GM12865 (cell line): ENCODE measurements around the gene ARHGAP24.

Source experiments
- DNase-seq: peaks from one replicate; pipeline ENCODE4 v3.0.0; 2010; ENCODE audit warnings: low read depth
- H3K4me3 ChIP-seq: 2 replicates; pipeline ENCODE4 v1.5.1; 2011; ENCODE audit warnings: mild to moderate bottlenecking, low read depth, low read length, control low read depth
- CTCF ChIP-seq: IDR thresholded peaks from 2 replicates; pipeline ENCODE4 v1.5.1; 2011; ENCODE audit warnings: low read length, control low read depth, low read depth, inconsistent platforms; ENCODE audit not compliant: insufficient read depth; ENCODE audit errors: missing control alignments

The ARHGAP24 gene

GRCh38 chr4:85577307-85577706, 102.4 kb downstream of the ARHGAP24 start:
- no peak for DNase-seq
- TF ChIP-seq CTCF: no peak
- no peak overlapping the region for H3K4me3 ChIP-seq

GRCh38 chr4:85579942-85580341, 105.0 kb downstream of the ARHGAP24 start:
- no peak for TF ChIP-seq CTCF
- H3K4me3 ChIP-seq: no peak overlapping the region
- DNase-seq: no peak

- H3K4me3 ChIP-seq: no peak overlapping the region
- no peak for TF ChIP-seq CTCF
- DNase-seq: no peak
Observed at GRCh38 chr4:85580489-85580888, 105.5 kb downstream of the ARHGAP24 start.

- TF ChIP-seq CTCF: no peak
- H3K4me3 ChIP-seq: no peak overlapping the region
- no peak for DNase-seq
Observed at GRCh38 chr4:85587952-85588351, 113.0 kb downstream of the ARHGAP24 start.

GRCh38 chr4:85591406-85592098, 116.6 kb downstream of the ARHGAP24 start:
- H3K4me3 ChIP-seq: no peak overlapping the region
- no peak for DNase-seq
- no peak for TF ChIP-seq CTCF

- TF ChIP-seq CTCF: no peak
- DNase-seq: no peak
- H3K4me3 ChIP-seq: no peak overlapping the region
Observed at GRCh38 chr4:85595098-85595775, 120.3 kb downstream of the ARHGAP24 start.
